Parathyroid adenoma (tissue), 2 donors: ENCODE measurements around the gene HMHB1.
A peak's percentile ranks its signal among the peaks of the same experiment; 100 is the strongest.

Experiments used
- H2AFZ ChIP-seq: fragments of 300-600 bp; sonication (generic); one replicate; pipeline ENCODE4 v1.7.0; 2017; ENCODE audit warnings: antibody characterized with exemption, mild to moderate bottlenecking
- H3K27ac ChIP-seq: fragments of 300-600 bp; sonication (generic); one replicate; pipeline ENCODE4 v1.7.0; 2017
- H3K27me3 ChIP-seq: fragments of 300-600 bp; sonication (generic); one replicate; pipeline ENCODE4 v1.7.0; 2017; ENCODE audit warnings: low read length; ENCODE audit not compliant: control insufficient read depth, insufficient read depth
- H3K36me3 ChIP-seq: fragments of 300-600 bp; sonication (generic); one replicate; pipeline ENCODE4 v1.7.0; 2017; ENCODE audit warnings: low read length; ENCODE audit not compliant: control insufficient read depth, insufficient read depth
- H3K4me1 ChIP-seq: fragments of 300-600 bp; sonication (generic); one replicate; pipeline ENCODE4 v1.7.0; 2017; ENCODE audit warnings: control low read depth
- H3K4me2 ChIP-seq: fragments of 300-600 bp; sonication (generic); one replicate; pipeline ENCODE4 v1.7.0; 2017; ENCODE audit warnings: low read length
- H3K4me3 ChIP-seq: fragments of 300-600 bp; sonication (generic); one replicate; pipeline ENCODE4 v1.7.0; 2017; ENCODE audit warnings: low read depth, low read length
- H3K79me2 ChIP-seq: fragments of 300-600 bp; sonication (generic); one replicate; pipeline ENCODE4 v1.7.0; 2017; ENCODE audit warnings: control low read depth
- H3K9ac ChIP-seq: fragments of 300-600 bp; sonication (generic); one replicate; pipeline ENCODE4 v1.7.0; 2017; ENCODE audit warnings: mild to moderate bottlenecking
- H3K9me3 ChIP-seq: fragments of 300-600 bp; sonication (generic); one replicate; pipeline ENCODE4 v1.7.0; 2017; ENCODE audit warnings: low read length; ENCODE audit not compliant: control insufficient read depth
- CTCF ChIP-seq: fragments of 300-600 bp; sonication (generic); IDR thresholded peaks from one replicate; pipeline ENCODE4 v1.7.0; 2017; ENCODE audit warnings: antibody characterized with exemption, mild to moderate bottlenecking
- donor health status: primary hyperparathyroidism.

HMHB1 gene

GRCh38 chr5:143837306-143837848, 25.4 kb downstream of the HMHB1 start:
- H3K36me3 ChIP-seq: no peaks in the 10 kb centered on the region
- no peaks in the 10 kb centered on the region for H3K4me1 ChIP-seq
- no peaks in the 10 kb centered on the region for H3K79me2 ChIP-seq
- no peak overlapping the region for H3K9ac ChIP-seq
- TF ChIP-seq CTCF: no peak
- H3K27ac ChIP-seq: no peak overlapping the region
- H2AFZ ChIP-seq: no peak overlapping the region
- H3K27me3 ChIP-seq: no peaks in the 10 kb centered on the region
- H3K4me3 ChIP-seq: no peak overlapping the region
- H3K9me3 ChIP-seq: no peaks in the 10 kb centered on the region
- H3K4me2 ChIP-seq: no peak overlapping the region

- H3K9me3 ChIP-seq: no peaks in the 10 kb centered on the region
- no peak overlapping the region for H3K9ac ChIP-seq
- no peak for TF ChIP-seq CTCF
- H3K4me3 ChIP-seq: no peak overlapping the region
- H3K27ac ChIP-seq: no peak overlapping the region
- H3K79me2 ChIP-seq: no peaks in the 10 kb centered on the region
- peaks cover 5% of the 10 kb centered on the region for H3K4me1 ChIP-seq
- H3K36me3 ChIP-seq: no peaks in the 10 kb centered on the region
- no peak overlapping the region for H2AFZ ChIP-seq
- no peaks in the 10 kb centered on the region for H3K27me3 ChIP-seq
- no peak overlapping the region for H3K4me2 ChIP-seq
These were observed 29.5 kb downstream of the HMHB1 start for GRCh38 chr5:143841446-143841845.

- peaks cover 5% of the 10 kb centered on the region for H3K4me1 ChIP-seq
- no peaks in the 10 kb centered on the region for H3K79me2 ChIP-seq
- TF ChIP-seq CTCF: no peak
- no peak overlapping the region for H3K27ac ChIP-seq
- H2AFZ ChIP-seq: no peak overlapping the region
- H3K9me3 ChIP-seq: no peaks in the 10 kb centered on the region
- no peak overlapping the region for H3K4me3 ChIP-seq
- H3K36me3 ChIP-seq: no peaks in the 10 kb centered on the region
- H3K4me2 ChIP-seq: no peak overlapping the region
- no peak overlapping the region for H3K9ac ChIP-seq
- H3K27me3 ChIP-seq: no peaks in the 10 kb centered on the region
These were observed 31.0 kb downstream of the HMHB1 start for GRCh38 chr5:143842920-143843319.

- H3K27me3 ChIP-seq: no peaks in the 10 kb centered on the region
- no peak overlapping the region for H3K9ac ChIP-seq
- H3K36me3 ChIP-seq: no peaks in the 10 kb centered on the region
- TF ChIP-seq CTCF: no peak
- H2AFZ ChIP-seq: no peak overlapping the region
- H3K4me1 ChIP-seq: peaks cover 5% of the 10 kb centered on the region
- no peak overlapping the region for H3K4me2 ChIP-seq
- no peak overlapping the region for H3K27ac ChIP-seq
- no peak overlapping the region for H3K4me3 ChIP-seq
- no peaks in the 10 kb centered on the region for H3K9me3 ChIP-seq
- H3K79me2 ChIP-seq: no peaks in the 10 kb centered on the region
These were observed 31.5 kb downstream of the HMHB1 start for GRCh38 chr5:143843461-143843860.

GRCh38 chr5:143850050-143850683, 38.2 kb downstream of the HMHB1 start:
- H3K4me2 ChIP-seq: no peak overlapping the region
- no peaks in the 10 kb centered on the region for H3K9me3 ChIP-seq
- H2AFZ ChIP-seq: peak overlapping the region; percentile 8
- H3K9ac ChIP-seq: no peak overlapping the region
- peaks cover 4% of the 10 kb centered on the region for H3K4me1 ChIP-seq
- no peak for TF ChIP-seq CTCF
- H3K79me2 ChIP-seq: no peaks in the 10 kb centered on the region
- H3K27ac ChIP-seq: no peak overlapping the region
- H3K27me3 ChIP-seq: no peaks in the 10 kb centered on the region
- no peaks in the 10 kb centered on the region for H3K36me3 ChIP-seq
- H3K4me3 ChIP-seq: no peak overlapping the region
